GM12874 (cell line): ENCODE results near the gene TP73.

Experiments used
- CTCF ChIP-seq: IDR thresholded peaks from 2 replicates; pipeline ENCODE4 v1.5.1; 2011; ENCODE audit warnings: low read depth, mild to moderate bottlenecking, control low read depth, low read length, moderate library complexity; ENCODE audit not compliant: insufficient read depth

Gene TP73

GRCh38 chr1:3628445-3628844 lies 23.9 kb upstream of the TP73 start:
- TF ChIP-seq CTCF = no peak

GRCh38 chr1:3629561-3630160 lies 22.7 kb upstream of the TP73 start:
- TF ChIP-seq CTCF = no peak

- no peak for TF ChIP-seq CTCF
These were observed 22.1 kb upstream of the TP73 start for GRCh38 chr1:3630161-3630611.

- TF ChIP-seq CTCF = no peak
These were observed 21.4 kb upstream of the TP73 start for GRCh38 chr1:3630914-3631313.

- no peak for TF ChIP-seq CTCF
These were observed 20.7 kb upstream of the TP73 start for GRCh38 chr1:3631320-3632260.

- TF ChIP-seq CTCF = no peak
These were observed 20.0 kb upstream of the TP73 start for GRCh38 chr1:3632298-3632697.

- TF ChIP-seq CTCF = no peak
These were observed 19.5 kb upstream of the TP73 start for GRCh38 chr1:3632716-3633343.
